Measurements from ENCODE around the gene MBLAC2.

The MBLAC2 gene

GRCh38 chr5:90504743-90505142 lies 30.2 kb upstream of the MBLAC2 start:
- no peak for TF ChIP-seq CTCF (IDR thresholded peaks at IDR 0.05; ENCODE audit: low read length, missing control alignments)
- H3K4me3 ChIP-seq (replicated peaks; ENCODE audit: low read depth, low read length), result no peak overlapping the region
- no peak for DNase-seq (ENCODE audit: low read depth)

GRCh38 chr5:90503596-90503995 lies 29.0 kb upstream of the MBLAC2 start:
- TF ChIP-seq CTCF (IDR thresholded peaks at IDR 0.05; ENCODE audit: low read length, missing control alignments), result no peak
- H3K4me3 ChIP-seq (replicated peaks; ENCODE audit: low read depth, low read length), result no peak overlapping the region
- DNase-seq (ENCODE audit: low read depth), result no peak

DNA sequence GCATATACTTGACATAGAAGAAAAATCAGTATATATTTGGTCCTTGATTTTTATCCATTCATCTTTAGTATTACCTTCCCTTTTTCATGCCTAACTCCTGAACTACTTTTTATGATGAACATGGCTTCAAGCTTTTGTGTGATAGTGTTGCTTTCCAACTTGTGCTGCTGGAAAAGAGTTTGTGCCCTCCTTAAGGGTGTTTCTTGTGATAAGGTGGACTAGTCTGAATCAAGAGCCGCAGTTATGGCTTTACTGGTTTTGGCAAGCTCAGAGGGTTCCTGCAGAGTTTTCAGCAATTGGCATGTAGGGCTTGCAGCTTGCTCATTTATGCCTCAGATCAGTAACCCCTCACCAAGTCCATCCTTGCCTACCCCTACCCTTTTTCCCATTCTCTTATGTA lies 20.6 kb upstream of the MBLAC2 start:
- DNase-seq (ENCODE audit: low read depth), result no peak
- no peak overlapping the region for H3K4me3 ChIP-seq (replicated peaks; ENCODE audit: low read depth, low read length)
- TF ChIP-seq CTCF (IDR thresholded peaks at IDR 0.05; ENCODE audit: low read length, missing control alignments), result no peak

DNA sequence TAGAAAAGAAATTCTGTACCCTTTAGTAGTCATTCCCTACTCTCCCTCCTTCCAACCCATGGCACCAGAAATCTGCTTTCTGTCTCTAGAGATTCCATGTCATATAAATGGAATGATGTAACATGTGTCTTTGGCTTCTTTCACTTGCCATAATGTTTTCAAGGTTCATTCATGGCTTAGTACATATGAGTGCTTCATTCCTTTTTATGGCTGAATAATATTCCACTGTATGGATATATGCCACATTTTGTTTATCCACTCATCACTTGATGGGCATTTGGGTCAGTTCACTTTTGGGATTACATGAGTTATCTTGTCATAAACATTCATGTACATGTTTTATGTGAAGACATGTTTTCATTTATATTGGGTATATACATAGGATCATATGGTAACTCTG lies 19.5 kb upstream of the MBLAC2 start:
- TF ChIP-seq CTCF (IDR thresholded peaks at IDR 0.05; ENCODE audit: low read length, missing control alignments), result no peak
- no peak overlapping the region for H3K4me3 ChIP-seq (replicated peaks; ENCODE audit: low read depth, low read length)
- no peak for DNase-seq (ENCODE audit: low read depth)

DNA sequence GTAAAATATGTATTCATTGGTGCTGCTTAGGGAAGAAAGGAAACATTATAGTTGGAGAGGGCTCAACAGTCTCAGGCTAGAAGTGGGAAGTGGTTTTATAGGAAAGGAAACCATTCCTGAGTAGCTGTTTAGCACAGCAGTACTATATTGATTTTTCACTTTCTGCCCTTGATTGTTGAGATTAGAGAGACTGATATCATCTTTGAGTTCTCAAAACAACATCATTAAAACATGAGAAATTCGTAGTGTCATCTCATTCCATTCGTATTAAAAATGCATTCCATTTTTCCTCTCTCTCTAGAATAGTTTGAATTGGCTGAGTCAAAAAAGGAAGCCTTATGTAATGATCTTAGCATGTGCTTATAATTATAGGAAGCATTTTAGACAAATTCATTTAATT lies 14.2 kb upstream of the MBLAC2 start:
- no peak for DNase-seq (ENCODE audit: low read depth)
- TF ChIP-seq CTCF (IDR thresholded peaks at IDR 0.05; ENCODE audit: low read length, missing control alignments), result no peak
- no peak overlapping the region for H3K4me3 ChIP-seq (replicated peaks; ENCODE audit: low read depth, low read length)

- DNase-seq (ENCODE audit: low read depth), result peak; percentile 22
- no peak overlapping the region for H3K4me3 ChIP-seq (replicated peaks; ENCODE audit: low read depth, low read length)
- no peak for TF ChIP-seq CTCF (IDR thresholded peaks at IDR 0.05; ENCODE audit: low read length, missing control alignments)
These were observed 10.0 kb upstream of the MBLAC2 start for GRCh38 chr5:90484540-90484939.

GRCh38 chr5:90483206-90483605 lies 8.6 kb upstream of the MBLAC2 start:
- peak; percentile 79 for DNase-seq (ENCODE audit: low read depth)
- H3K4me3 ChIP-seq (replicated peaks; ENCODE audit: low read depth, low read length), result no peak overlapping the region
- TF ChIP-seq CTCF (IDR thresholded peaks at IDR 0.05; ENCODE audit: low read length, missing control alignments), result no peak
